Measurements from ENCODE around the gene ENAH. TPM values are rescaled to one million over a fixed set of nuclear protein-coding genes. Genes with fewer than 3 reads are reported as not detected.

Gene ENAH
- total and polyA plus RNA-seq, 2 donors (not counting 1 experiment from before 2014, with no cell fraction given), result 1.3 to 1.6 TPM

- Histone ChIP-seq H3K4me2 (replicated peaks; ENCODE audit: low read depth, low read length, poor library complexity, severe bottlenecking) (no peak overlapping the region), H3K4me1 (ENCODE audit: control insufficient read depth in 2 of 2, insufficient read depth in 2 of 2, low read length in 2 of 2) (no peaks in the 10 kb centered on the region), H3K4me3 (ENCODE audit: control extremely low read depth in 1 of 5, extremely low read depth in 1 of 5, insufficient read depth in 1 of 5, low read depth in 2 of 5, low read length in 4 of 5) (no peak overlapping the region), H3K36me3 (replicated peaks in 1 of 2; ENCODE audit: control extremely low read depth in 1 of 2, control insufficient read depth in 1 of 2, extremely low read depth in 1 of 2, insufficient read depth in 2 of 2, low read length in 1 of 2) (no peaks in the 10 kb centered on the region), H3K9ac (ENCODE audit: low read length) (no peak overlapping the region), H4K20me1 (ENCODE audit: control insufficient read depth, insufficient read depth, low read length, poor library complexity, severe bottlenecking) (no peaks in the 10 kb centered on the region), H2AFZ (ENCODE audit: insufficient read depth, low read depth, low read length, poor library complexity, severe bottlenecking) (no peak overlapping the region), H3K27ac (ENCODE audit: low read length in 2 of 2) (no peak overlapping the region), H3K79me2 (ENCODE audit: control insufficient read depth, insufficient read depth, low read length) (no peaks in the 10 kb centered on the region), H3K27me3 (replicated peaks in 1 of 4; ENCODE audit: control extremely low read depth in 1 of 4, control insufficient read depth in 3 of 4, insufficient read depth in 4 of 4, low read length in 3 of 4) (no peaks in the 10 kb centered on the region), H3K9me3 (ENCODE audit: control extremely low read depth in 1 of 3, control insufficient read depth in 2 of 3, insufficient read depth in 1 of 3, low read length in 2 of 3) (no peaks in the 10 kb centered on the region)
- H3K27me3 Mint-ChIP-seq, result no peaks in the 10 kb centered on the region
- TF ChIP-seq EZH2 (IDR thresholded peaks at IDR 0.05; ENCODE audit: borderline replicate concordance, insufficient read depth, low read depth, low read length, poor library complexity, severe bottlenecking) (no peak), CTCF (IDR thresholded peaks at IDR 0.05) (no peak)
- CTCF ChIA-PET, result no interaction called here
- no peaks in the 10 kb centered on the region for H3K9me3 Mint-ChIP-seq (ENCODE audit: insufficient read depth)
- H3K4me3 Mint-ChIP-seq, result no peak overlapping the region
- POLR2A ChIA-PET, result no interaction called here
- 92% methylated on average over 3 of the region's 7 CpGs for WGBS (ENCODE audit: insufficient coverage)
- no peak overlapping the region for H3K27ac Mint-ChIP-seq
- no peaks in the 10 kb centered on the region for H3K4me1 Mint-ChIP-seq
- ATAC-seq (ENCODE audit: low read depth) (no peak), DNase-seq (no peak)
- intact Hi-C loops (cut with micrococcal nuclease), result no loop called here
Observed at GRCh38 chr1:225611537-225612223, 41.2 kb downstream of the ENAH start.

- no peak overlapping the region for H3K27ac Mint-ChIP-seq
- no peak for TF ChIP-seq CTCF (IDR thresholded peaks at IDR 0.05)
- TF ChIP-seq EZH2 (IDR thresholded peaks at IDR 0.05; ENCODE audit: borderline replicate concordance, insufficient read depth, low read depth, low read length, poor library complexity, severe bottlenecking), result no peak
- Histone ChIP-seq H3K27me3 (replicated peaks in 1 of 4; ENCODE audit: control extremely low read depth in 1 of 4, control insufficient read depth in 3 of 4, insufficient read depth in 4 of 4, low read length in 3 of 4) (no peaks in the 10 kb centered on the region), H3K36me3 (replicated peaks in 1 of 2; ENCODE audit: control extremely low read depth in 1 of 2, control insufficient read depth in 1 of 2, extremely low read depth in 1 of 2, insufficient read depth in 2 of 2, low read length in 1 of 2) (no peaks in the 10 kb centered on the region), H3K9me3 (ENCODE audit: control extremely low read depth in 1 of 3, control insufficient read depth in 2 of 3, insufficient read depth in 1 of 3, low read length in 2 of 3) (no peaks in the 10 kb centered on the region), H3K27ac (ENCODE audit: low read length in 2 of 2) (no peak overlapping the region), H3K4me1 (ENCODE audit: control insufficient read depth in 2 of 2, insufficient read depth in 2 of 2, low read length in 2 of 2) (no peaks in the 10 kb centered on the region), H3K79me2 (ENCODE audit: control insufficient read depth, insufficient read depth, low read length) (no peaks in the 10 kb centered on the region), H4K20me1 (ENCODE audit: control insufficient read depth, insufficient read depth, low read length, poor library complexity, severe bottlenecking) (no peaks in the 10 kb centered on the region), H3K9ac (ENCODE audit: low read length) (no peak overlapping the region), H3K4me2 (replicated peaks; ENCODE audit: low read depth, low read length, poor library complexity, severe bottlenecking) (no peak overlapping the region), H3K4me3 (ENCODE audit: control extremely low read depth in 1 of 5, extremely low read depth in 1 of 5, insufficient read depth in 1 of 5, low read depth in 2 of 5, low read length in 4 of 5) (no peak overlapping the region), H2AFZ (ENCODE audit: insufficient read depth, low read depth, low read length, poor library complexity, severe bottlenecking) (no peak overlapping the region)
- intact Hi-C loops (cut with micrococcal nuclease), result no loop called here
- no peak for DNase-seq
- H3K9me3 Mint-ChIP-seq (ENCODE audit: insufficient read depth), result no peaks in the 10 kb centered on the region
- no peak overlapping the region for H3K4me3 Mint-ChIP-seq
- H3K27me3 Mint-ChIP-seq, result no peaks in the 10 kb centered on the region
- 100% methylated on average over 1 of the region's 5 CpGs for WGBS (ENCODE audit: insufficient coverage)
- POLR2A ChIA-PET, result no interaction called here
- CTCF ChIA-PET, result no interaction called here
- no peak for ATAC-seq (ENCODE audit: low read depth)
- H3K4me1 Mint-ChIP-seq, result no peaks in the 10 kb centered on the region
Observed at GRCh38 chr1:225610539-225610938, 42.4 kb downstream of the ENAH start.

Measured in B cell (primary cell).